HepG2 (cell line): Measurements from ENCODE around the gene BCL2L2. TPM values are rescaled to one million over a fixed set of nuclear protein-coding genes. Genes with fewer than 3 reads are reported as not detected.

Experiments
- CEBPZ ChIP-seq: IDR thresholded peaks from 2 replicates; pipeline ENCODE4 v1.6.1; 2012; ENCODE audit warnings: low read length, improper control_type of control experiment
- FOXA3 ChIP-seq: IDR thresholded peaks from 2 replicates; pipeline ENCODE4 v1.6.1; 2016; ENCODE audit warnings: missing genetic modification reagents, missing compliant biosample characterization
- HMGXB4 ChIP-seq, 2 experiments: sonication (generic) in 1 of 2; formaldehyde crosslinking in 1 of 2; IDR thresholded peaks; 2 replicates each; pipeline versions ENCODE4 v1.4.0 to v1.6.1; 2018 to 2020; ENCODE audit warnings: missing genetic modification reagents in 2 of 2, borderline replicate concordance in 1 of 2, low read depth in 1 of 2, mild to moderate bottlenecking in 1 of 2, missing biosample characterization in 1 of 2
- KLF11 ChIP-seq: IDR thresholded peaks from 2 replicates; pipeline ENCODE4 v1.6.1; 2016; ENCODE audit warnings: missing compliant biosample characterization
- MXD3 ChIP-seq: IDR thresholded peaks from 2 replicates; pipeline ENCODE4 v1.6.1; 2016; ENCODE audit warnings: mild to moderate bottlenecking, missing biosample characterization, missing genetic modification reagents
- POLR2G ChIP-seq: fragments of 200-400 bp; formaldehyde crosslinking; IDR thresholded peaks from 2 replicates; pipeline ENCODE4 v1.6.1; 2018; ENCODE audit warnings: mild to moderate bottlenecking, low read depth, low read length, moderate library complexity
- RBM22 ChIP-seq: fragments of 200-400 bp; formaldehyde crosslinking; optimal IDR thresholded peaks from 2 replicates; pipeline ENCODE3; 2017; ENCODE audit warnings: mild to moderate bottlenecking, low read length, moderate library complexity
- RXRB ChIP-seq: IDR thresholded peaks from 2 replicates; pipeline ENCODE4 v1.6.1; 2016; ENCODE audit warnings: borderline replicate concordance, missing genetic modification reagents, missing compliant biosample characterization
- TCF7 ChIP-seq: sonication (generic); IDR thresholded peaks from 2 replicates; pipeline ENCODE4 v1.6.1; 2016; ENCODE audit warnings: antibody characterized with exemption, low read depth
- YEATS2 ChIP-seq: sonication (generic); formaldehyde crosslinking; IDR thresholded peaks from 2 replicates; pipeline ENCODE4 v1.4.0; 2020; ENCODE audit warnings: missing genetic modification reagents, borderline replicate concordance
- ZBTB40 ChIP-seq, 2 experiments: fragments of 450-650 bp in 1 of 2; sonication (generic) in 1 of 2; formaldehyde crosslinking in 1 of 2; IDR thresholded peaks; 2 replicates each; pipeline versions ENCODE4 v1.6.1 to v1.8.0; 2016 to 2022; ENCODE audit warnings: antibody characterized with exemption in 1 of 2, mild to moderate bottlenecking in 1 of 2, missing genetic modification reagents in 1 of 2
- ZNF331 ChIP-seq: sonication (generic); formaldehyde crosslinking; IDR thresholded peaks from 2 replicates; pipeline ENCODE4 v1.4.0; 2020; ENCODE audit warnings: missing genetic modification reagents
- polyA plus RNA-seq, 8 experiments: library from polyadenylated mRNA; depleted of rRNA in 3 of 8; stranded (reverse) in 7 of 8; unstranded in 1 of 8; fragments of >200 nt; fragmentation: Illumina TruSeq in 4 of 8; extraction: Trizol in 4 of 8; gene quantifications; 2 replicates each; pipeline versions ENCODE4 v1.2.1 to v1.2.3, GENCODE V29; 2011 to 2016; ENCODE audit warnings: low read depth in 4 of 8, missing spikeins in 1 of 8, mixed read lengths in 1 of 8; ENCODE audit not compliant: insufficient read depth in 1 of 8
- total RNA-seq, 5 experiments: library from RNA; depleted of rRNA; stranded (reverse); fragments of >200 nt; fragmentation: Illumina TruSeq; extraction: Trizol; gene quantifications; 2 replicates each; pipeline ENCODE4 v1.2.3, GENCODE V29; 2016; ENCODE audit warnings: low read depth in 1 of 5
- TF ChIP-seq, protein P1 (sequence below): IDR thresholded peaks from 2 replicates; pipeline ENCODE4 v1.6.1; 2012; ENCODE audit warnings: inconsistent platforms

BCL2L2 gene
- total and polyA plus RNA-seq, 2 of the 13 experiments (the other 11 are each of a cell fraction or from before 2014, with no cell fraction given) = 28.1 to 49.8 TPM

DNA sequence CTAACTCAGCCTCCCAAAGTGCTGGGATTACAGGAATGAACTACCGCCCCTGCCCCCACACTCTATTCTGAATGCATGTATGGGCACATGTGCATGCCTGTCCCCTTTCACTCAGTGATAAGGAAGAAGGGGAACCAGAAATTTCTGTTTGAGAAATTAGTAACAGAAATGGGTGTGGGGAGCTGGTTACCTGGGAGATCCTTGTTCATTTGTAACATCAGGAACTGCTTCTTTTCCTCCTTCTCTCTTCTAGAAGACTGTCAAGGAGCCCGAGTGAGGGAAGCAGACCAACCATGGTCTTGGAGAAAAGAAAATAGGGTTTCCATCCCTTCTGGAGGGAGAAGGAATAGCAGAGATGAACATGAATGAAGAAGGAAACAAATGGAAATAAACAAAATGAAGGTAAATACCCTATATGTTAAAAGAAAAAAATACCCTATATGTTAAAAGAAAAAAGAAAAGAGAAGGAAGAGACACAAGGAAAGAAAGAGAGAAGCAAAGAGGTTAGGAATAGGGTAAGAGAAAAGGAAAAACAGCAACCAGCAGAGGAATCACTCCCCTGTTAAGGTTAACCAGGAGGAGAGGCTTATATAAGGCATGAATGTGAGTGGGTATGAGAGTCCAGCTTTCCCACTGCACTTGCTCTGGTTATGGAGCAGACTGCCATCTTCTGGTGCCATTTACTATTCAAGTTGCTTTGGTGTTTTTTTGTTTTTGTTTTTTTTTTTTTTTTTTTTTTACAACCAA lies 7.2 kb upstream of the BCL2L2 start (continued):
- TF ChIP-seq CEBPZ = no peak
- no peak for TF ChIP-seq MXD3
- TF ChIP-seq HMGXB4 (CRISPR knock-in tag; IDR thresholded peaks at IDR 0.05; ENCODE audit: borderline replicate concordance in 1 of 2, low read depth in 1 of 2) = peak; percentile 71 to 84; a peak in 3 of 4 replicates
- peak; percentile 14; the same call in 1 of the 2 replicates for TF ChIP-seq YEATS2 (CRISPR knock-in tag)
- no peak for TF ChIP-seq TCF7
- TF ChIP-seq FOXA3 = peak; percentile 23; the same call in 1 of the 2 replicates
- TF ChIP-seq RBM22 = peak; percentile 8
- TF ChIP-seq, protein P1, sequence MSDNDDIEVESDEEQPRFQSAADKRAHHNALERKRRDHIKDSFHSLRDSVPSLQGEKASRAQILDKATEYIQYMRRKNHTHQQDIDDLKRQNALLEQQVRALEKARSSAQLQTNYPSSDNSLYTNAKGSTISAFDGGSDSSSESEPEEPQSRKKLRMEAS = no peak
- TF ChIP-seq POLR2G = 0 out of 2 replicates have a peak, but pooled peaks have one; percentile 23
- peak; percentile 42; the same call in 1 of the 2 replicates for TF ChIP-seq ZNF331 (CRISPR knock-in tag)
- peak; percentile 53; the same call in 1 of the 2 replicates for TF ChIP-seq RXRB
- no peak for TF ChIP-seq KLF11 (CRISPR knock-in tag)
- peak; percentile 14; the same call in 1 of the 2 replicates for TF ChIP-seq ZBTB40 (IDR thresholded peaks at IDR 0.05)
- no peak for TF ChIP-seq ZBTB40 (CRISPR knock-in tag; IDR thresholded peaks at IDR 0.05)
